ENCODE data around the gene SCRT2.

DNA sequence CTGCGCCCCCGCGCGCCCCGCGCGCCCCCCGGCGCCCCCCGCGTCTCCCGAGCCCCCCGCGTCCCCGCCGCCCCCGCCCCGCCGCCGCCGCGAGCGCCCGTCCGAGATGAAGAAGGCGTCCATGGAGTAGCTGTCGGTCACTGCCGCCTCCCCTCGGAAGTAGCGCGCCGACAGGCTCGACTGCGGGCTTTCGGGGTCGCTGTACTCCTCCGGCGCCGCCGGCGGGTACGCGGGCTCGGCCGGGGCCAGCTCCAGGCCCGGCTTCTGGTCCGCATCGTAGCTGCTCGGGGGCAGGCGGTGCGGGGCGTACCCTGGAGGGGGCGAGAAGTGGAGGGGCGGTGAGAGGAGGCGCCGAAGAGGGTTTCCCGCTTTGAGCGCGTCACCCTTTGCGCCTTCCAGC is 11.5 kb downstream of the SCRT2 start:
- TF ChIP-seq, protein P1, sequence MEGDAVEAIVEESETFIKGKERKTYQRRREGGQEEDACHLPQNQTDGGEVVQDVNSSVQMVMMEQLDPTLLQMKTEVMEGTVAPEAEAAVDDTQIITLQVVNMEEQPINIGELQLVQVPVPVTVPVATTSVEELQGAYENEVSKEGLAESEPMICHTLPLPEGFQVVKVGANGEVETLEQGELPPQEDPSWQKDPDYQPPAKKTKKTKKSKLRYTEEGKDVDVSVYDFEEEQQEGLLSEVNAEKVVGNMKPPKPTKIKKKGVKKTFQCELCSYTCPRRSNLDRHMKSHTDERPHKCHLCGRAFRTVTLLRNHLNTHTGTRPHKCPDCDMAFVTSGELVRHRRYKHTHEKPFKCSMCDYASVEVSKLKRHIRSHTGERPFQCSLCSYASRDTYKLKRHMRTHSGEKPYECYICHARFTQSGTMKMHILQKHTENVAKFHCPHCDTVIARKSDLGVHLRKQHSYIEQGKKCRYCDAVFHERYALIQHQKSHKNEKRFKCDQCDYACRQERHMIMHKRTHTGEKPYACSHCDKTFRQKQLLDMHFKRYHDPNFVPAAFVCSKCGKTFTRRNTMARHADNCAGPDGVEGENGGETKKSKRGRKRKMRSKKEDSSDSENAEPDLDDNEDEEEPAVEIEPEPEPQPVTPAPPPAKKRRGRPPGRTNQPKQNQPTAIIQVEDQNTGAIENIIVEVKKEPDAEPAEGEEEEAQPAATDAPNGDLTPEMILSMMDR (IDR thresholded peaks at IDR 0.05; ENCODE audit: low read depth, low read length, missing input control) = no peak
- TF ChIP-seq SP1 (IDR thresholded peaks at IDR 0.05) (no peak), TAF1 (conservative IDR thresholded peaks at IDR 0.05) (no peak), YY1 (IDR thresholded peaks at IDR 0.05) (no peak), HNF4G (IDR thresholded peaks at IDR 0.05) (no peak)
- TF ChIP-seq, protein P2, sequence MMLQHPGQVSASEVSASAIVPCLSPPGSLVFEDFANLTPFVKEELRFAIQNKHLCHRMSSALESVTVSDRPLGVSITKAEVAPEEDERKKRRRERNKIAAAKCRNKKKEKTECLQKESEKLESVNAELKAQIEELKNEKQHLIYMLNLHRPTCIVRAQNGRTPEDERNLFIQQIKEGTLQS (IDR thresholded peaks at IDR 0.05) = no peak

All from liver (tissue), 3 donors.